H1 (cell line): ENCODE measurements around the gene CUEDC2. TPM values are rescaled to one million over a fixed set of nuclear protein-coding genes. Genes with fewer than 3 reads are reported as not detected.

Source experiments
- CTCF ChIA-PET: fragments of 300-600 bp; sonication (Branson Sonifier 250); formaldehyde crosslinking; loops from one replicate; lab custom pipeline; 2021; ENCODE audit not compliant: partially characterized antibody; lab: Charles Lee
- POLR2A ChIA-PET: fragments of 300-600 bp; sonication (Branson Sonifier 250); formaldehyde crosslinking; loops from one replicate; lab custom pipeline; 2021; ENCODE audit warnings: inconsistent platforms; ENCODE audit not compliant: partially characterized antibody; lab: Charles Lee
- DNase-seq, 2 experiments: peaks; one replicate each; pipeline versions ENCODE4 v3.0.0 to v3.0.0-alpha.2; 2010 to 2022; ENCODE audit warnings: low spot score in 2 of 2, low read depth in 1 of 2, mixed read lengths in 1 of 2
- FAIRE-seq: peaks from 2 replicates; lab custom pipeline; 2011; peaks lifted over from hg19 to GRCh38; lab: Jason Lieb, UNC
- H2AFZ ChIP-seq: 2 replicates; pipeline ENCODE4 v1.8.1; 2012; ENCODE audit warnings: low read length, inconsistent platforms
- H2AK5ac ChIP-seq: 2 replicates; pipeline ENCODE4 v1.6.1; 2013; ENCODE audit warnings: low read depth, low read length
- H2BK120ac ChIP-seq: replicated peaks from 2 replicates; pipeline ENCODE3; 2013; ENCODE audit warnings: low read depth, low read length, inconsistent platforms
- H2BK12ac ChIP-seq: 2 replicates; pipeline ENCODE4 v1.6.1; 2013; ENCODE audit warnings: low read depth, low read length
- H2BK15ac ChIP-seq: 2 replicates; pipeline ENCODE4 v1.6.1; 2013; ENCODE audit warnings: low read length
- H2BK20ac ChIP-seq: 2 replicates; pipeline ENCODE4 v1.6.1; 2013; ENCODE audit warnings: low read length
- H2BK5ac ChIP-seq: 2 replicates; pipeline ENCODE4 v1.6.1; 2013; ENCODE audit warnings: low read depth, low read length
- H3K14ac ChIP-seq: 2 replicates; pipeline ENCODE4 v1.6.1; 2013; ENCODE audit warnings: inconsistent platforms; ENCODE audit not compliant: insufficient read length
- H3K18ac ChIP-seq: 2 replicates; pipeline ENCODE4 v1.6.1; 2013; ENCODE audit warnings: low read length; ENCODE audit errors: extremely low read depth
- H3K23ac ChIP-seq: 2 replicates; pipeline ENCODE4 v1.6.1; 2013; ENCODE audit warnings: inconsistent platforms; ENCODE audit not compliant: insufficient read length
- H3K23me2 ChIP-seq: 2 replicates; pipeline ENCODE4 v1.6.1; 2013; ENCODE audit warnings: low read depth, low read length
- H3K27ac ChIP-seq: 2 replicates; pipeline ENCODE4 v1.6.1; 2011; ENCODE audit warnings: low read depth, low read length, inconsistent platforms
- H3K27me3 ChIP-seq, 4 experiments: replicated peaks in 1 of 4; 1 replicate in 1 of 4; 2 replicates in 3 of 4; pipeline versions ENCODE4 v1.6.1 to v1.8.1; 2011 to 2013; ENCODE audit warnings: low read length in 3 of 4, mild to moderate bottlenecking in 3 of 4, inconsistent platforms in 2 of 4, mixed read lengths in 2 of 4, moderate library complexity in 1 of 4; ENCODE audit not compliant: control insufficient read depth in 3 of 4, insufficient read depth in 3 of 4; ENCODE audit errors: extremely low read depth in 1 of 4
- H3K36me3 ChIP-seq, 4 experiments: 2 replicates each; pipeline versions ENCODE4 v1.6.1 to v1.8.1; 2011 to 2013; ENCODE audit warnings: mild to moderate bottlenecking in 4 of 4, low read length in 3 of 4, moderate library complexity in 2 of 4, control low read depth in 1 of 4, inconsistent platforms in 1 of 4; ENCODE audit not compliant: insufficient read depth in 4 of 4, control insufficient read depth in 2 of 4
- H3K4ac ChIP-seq: replicated peaks from 2 replicates; pipeline ENCODE3; 2013; ENCODE audit warnings: low read length, low read depth, mixed read lengths, inconsistent platforms; ENCODE audit not compliant: insufficient read length
- H3K4me1 ChIP-seq, 4 experiments: replicated peaks in 1 of 4; 1 replicate in 1 of 4; 2 replicates in 3 of 4; pipeline versions ENCODE4 v1.6.1 to v1.8.1; 2011 to 2013; ENCODE audit warnings: low read length in 3 of 4, inconsistent platforms in 2 of 4, mixed read lengths in 1 of 4; ENCODE audit not compliant: insufficient read depth in 4 of 4, control insufficient read depth in 3 of 4
- H3K4me2 ChIP-seq, 2 experiments: 2 replicates each; pipeline versions ENCODE4 v1.6.1 to v1.8.1; 2011 to 2013; ENCODE audit warnings: low read depth in 2 of 2, low read length in 2 of 2, control low read depth in 1 of 2, inconsistent platforms in 1 of 2, mild to moderate bottlenecking in 1 of 2; ENCODE audit not compliant: insufficient read depth in 1 of 2
- H3K4me3 ChIP-seq, 4 experiments: fragments of 200-600, 300-600 bp in 1 of 4; sonication (generic), shearing (Covaris generic), sonication (Bioruptor Twin) in 1 of 4; 2 replicates each; pipeline versions ENCODE4 v1.5.1 to v1.8.1; 2011 to 2016; ENCODE audit warnings: low read length in 4 of 4, low read depth in 3 of 4, control low read depth in 2 of 4, inconsistent platforms in 2 of 4, mild to moderate bottlenecking in 2 of 4, mixed read lengths in 1 of 4, moderate library complexity in 1 of 4; ENCODE audit not compliant: insufficient read depth in 2 of 4; ENCODE audit errors: extremely low read depth in 1 of 4
- H3K56ac ChIP-seq: replicated peaks from 2 replicates; pipeline ENCODE3; 2013; ENCODE audit warnings: low read depth, mild to moderate bottlenecking, mixed read lengths, low read length, inconsistent platforms; ENCODE audit not compliant: insufficient read length
- H3K79me1 ChIP-seq: 2 replicates; pipeline ENCODE4 v1.6.1; 2013; ENCODE audit warnings: low read depth, low read length, control low read depth
- H3K79me2 ChIP-seq, 2 experiments: 2 replicates each; pipeline versions ENCODE4 v1.6.1 to v1.8.1; 2012 to 2013; ENCODE audit warnings: low read length in 2 of 2, mild to moderate bottlenecking in 2 of 2, inconsistent platforms in 1 of 2; ENCODE audit not compliant: insufficient read depth in 2 of 2, control insufficient read depth in 1 of 2
- H3K9ac ChIP-seq, 4 experiments: replicated peaks in 1 of 4; 1 replicate in 1 of 4; 2 replicates in 3 of 4; pipeline versions ENCODE4 v1.6.1 to v1.8.1; 2011 to 2013; ENCODE audit warnings: low read depth in 3 of 4, low read length in 3 of 4, control low read depth in 2 of 4, mild to moderate bottlenecking in 2 of 4, moderate library complexity in 2 of 4, inconsistent platforms in 1 of 4; ENCODE audit errors: extremely low read depth in 1 of 4
- H3K9me3 ChIP-seq, 2 experiments: 2 replicates each; pipeline versions ENCODE4 v1.6.1 to v1.8.1; 2012 to 2013; ENCODE audit warnings: mild to moderate bottlenecking in 2 of 2, moderate library complexity in 2 of 2, control low read depth in 1 of 2, inconsistent platforms in 1 of 2, low read depth in 1 of 2, low read length in 1 of 2, mixed read lengths in 1 of 2; ENCODE audit not compliant: insufficient read depth in 2 of 2
- H4K20me1 ChIP-seq, 2 experiments: replicated peaks in 1 of 2; 2 replicates each; pipeline versions ENCODE3 to v1.8.1; 2011 to 2013; ENCODE audit warnings: inconsistent platforms in 2 of 2, low read length in 2 of 2, mild to moderate bottlenecking in 1 of 2; ENCODE audit not compliant: insufficient read depth in 2 of 2, control insufficient read depth in 1 of 2
- H4K5ac ChIP-seq: 2 replicates; pipeline ENCODE4 v1.6.1; 2013; ENCODE audit warnings: low read length, low read depth, mixed read lengths, inconsistent platforms; ENCODE audit not compliant: insufficient read length
- H4K8ac ChIP-seq: 2 replicates; pipeline ENCODE4 v1.8.0; 2013; ENCODE audit warnings: mild to moderate bottlenecking, moderate library complexity, low read length, inconsistent platforms; ENCODE audit not compliant: insufficient read depth; ENCODE audit errors: extremely low read depth
- H4K91ac ChIP-seq: replicated peaks from 2 replicates; pipeline ENCODE3; 2013; ENCODE audit warnings: low read length, mixed read lengths, inconsistent platforms; ENCODE audit not compliant: insufficient read length
- CHD2 ChIP-seq: IDR thresholded peaks from 2 replicates; pipeline ENCODE4 v1.6.1; 2012; ENCODE audit warnings: low read length, improper control_type of control experiment
- E2F6 ChIP-seq: IDR thresholded peaks from 2 replicates; pipeline ENCODE4 v1.6.1; 2012; ENCODE audit warnings: inconsistent platforms
- EZH2 ChIP-seq: fragments of 200-600 bp; sonication (generic); IDR thresholded peaks from 2 replicates; pipeline ENCODE4 v1.7.1; 2012; ENCODE audit warnings: low read depth, mild to moderate bottlenecking, moderate library complexity, low read length, inconsistent platforms; ENCODE audit not compliant: severe bottlenecking
- HDAC2 ChIP-seq, 2 experiments: fragments of 300-600 bp in 1 of 2; sonication (generic) in 1 of 2; IDR thresholded peaks; 2 replicates each; pipeline ENCODE4 v1.6.1; 2011 to 2012; ENCODE audit warnings: low read depth in 2 of 2, low read length in 2 of 2, mild to moderate bottlenecking in 2 of 2, moderate library complexity in 2 of 2, borderline replicate concordance in 1 of 2, inconsistent platforms in 1 of 2
- NRF1 ChIP-seq: IDR thresholded peaks from 2 replicates; pipeline ENCODE4 v1.6.1; 2011; ENCODE audit warnings: mild to moderate bottlenecking, low read depth, low read length, improper control_type of control experiment
- PHF8 ChIP-seq: fragments of 200-600 bp; sonication (generic); conservative IDR thresholded peaks from 2 replicates; pipeline ENCODE4 v1.7.1; 2012; ENCODE audit warnings: low read depth, mild to moderate bottlenecking, inconsistent platforms, low read length, moderate library complexity
- SP2 ChIP-seq: IDR thresholded peaks from 2 replicates; pipeline ENCODE4 v1.6.1; 2012; ENCODE audit warnings: mild to moderate bottlenecking, low read length, inconsistent platforms
- YY1 ChIP-seq: IDR thresholded peaks from 2 replicates; pipeline ENCODE4 v1.6.1; 2011; ENCODE audit warnings: low read depth, mild to moderate bottlenecking, low read length
- ZNF274 ChIP-seq: IDR thresholded peaks from 2 replicates; pipeline ENCODE4 v1.7.0; 2012; ENCODE audit warnings: low read length, borderline replicate concordance; ENCODE audit errors: extremely low read depth
- WGBS, 2 experiments: shearing (Covaris generic) in 1 of 2; methylation state at CpG; one replicate each; pipeline versions ENCODE4 v1.1.6 to v1.1.7; 2013 to 2015; ENCODE audit warnings: low lambda C conversion rate in 2 of 2, mixed read lengths in 2 of 2, inconsistent platforms in 1 of 2, low coverage in 1 of 2, missing lambda C conversion rate in 1 of 2; ENCODE audit not compliant: insufficient replicate concordance in 2 of 2, insufficient coverage in 1 of 2, insufficient read length in 1 of 2; ENCODE audit errors: extremely low coverage in 1 of 2, missing lambda C conversion rate in 1 of 2; 5-methylcytosine and 5-hydroxymethylcytosine counted together
- polyA plus RNA-seq, 7 experiments: library from polyadenylated mRNA; depleted of rRNA in 3 of 7; stranded (reverse) in 5 of 7; unstranded in 2 of 7; fragments of >200 nt in 5 of 7; fragments of 200-250 nt in 2 of 7; gene quantifications; 1 replicate in 5 of 7; 2 replicates in 1 of 7; 4 replicates in 1 of 7; pipeline versions ENCODE4 v1.2.1 to v1.2.3, GENCODE V29; 2011 to 2013; ENCODE audit warnings: missing spikeins in 2 of 7, mixed read lengths in 2 of 7
- total RNA-seq: library from RNA; stranded (reverse); fragmentation: NEBNext Ultra II Directional; extraction: Animal tissue kit (Norgen Biotek cat#: 25700); gene quantifications from 2 replicates; pipeline ENCODE4 v1.2.1, GENCODE V29; 2021

CUEDC2 gene
- total and polyA plus RNA-seq, 2 of the 8 experiments (the other 6 are each of a cell fraction or from before 2014, with no cell fraction given): 41.7 to 55.2 TPM

DNA sequence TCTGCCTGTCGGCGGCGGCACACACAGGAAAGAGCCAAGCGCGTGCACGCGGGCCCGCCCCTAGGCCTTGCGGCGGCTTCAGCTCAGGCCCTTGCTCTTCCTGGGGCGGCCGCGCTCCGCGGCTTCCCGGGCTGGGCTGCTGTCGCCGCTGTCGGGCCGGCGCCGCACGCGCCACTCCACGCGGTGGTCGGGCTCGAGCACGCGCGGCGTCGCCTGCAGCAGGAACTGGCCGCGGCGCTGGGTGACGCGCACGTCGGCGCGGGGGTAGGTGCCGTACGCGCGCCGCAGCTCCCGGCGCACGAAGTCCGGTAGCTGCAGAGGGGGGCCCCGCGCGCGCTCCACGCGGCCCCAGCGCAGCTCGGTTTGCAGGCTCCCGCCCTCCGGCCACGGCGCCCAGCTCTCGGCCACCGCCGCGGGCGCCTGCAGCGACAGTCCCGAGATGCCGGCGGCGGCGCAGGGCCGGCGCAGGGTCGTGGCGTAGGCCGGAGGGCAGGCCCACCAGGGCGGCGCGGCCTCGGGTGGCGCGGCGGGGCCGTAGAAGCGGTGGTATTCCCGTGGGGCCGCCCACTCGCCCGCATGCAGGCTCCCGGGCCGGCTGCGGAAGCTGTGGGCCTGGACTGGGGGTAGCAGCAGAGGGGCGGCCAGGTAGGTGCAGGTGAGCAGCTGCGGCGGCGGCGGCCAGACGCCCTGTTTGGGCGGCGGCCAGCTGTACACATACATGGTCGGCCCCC lies 18.2 kb upstream of the CUEDC2 start:
- POLR2A ChIA-PET: interaction anchor here (0.7 to 6.7 kb wide), 15 partner anchors 8 to 208 kb away, joined by 3 to 75 read pairs (median 5); partner anchors contain the start of genes ACTR1A, CUEDC2 and FBXL15
- Histone ChIP-seq H3K79me2 (peaks cover 0 to 18% of the 10 kb centered on the region in 2 experiments; a peak in 2 of 4 replicates), H3K27ac (peak overlapping the region; percentile 72; the same call in 1 of the 2 replicates)
- TF ChIP-seq SP2: no peak
- TF ChIP-seq NRF1: 0 out of 2 replicates have a peak, but pooled peaks have one; percentile 5
- peak in 1 of 2 experiments; percentile 58; a peak in 1 of 4 replicates for TF ChIP-seq HDAC2 (IDR thresholded peaks at IDR 0.05; ENCODE audit: borderline replicate concordance in 1 of 2, low read depth in 2 of 2, low read length in 2 of 2)
- TF ChIP-seq E2F6: peak; percentile 19; the same call in 1 of the 2 replicates
- no peak for TF ChIP-seq CHD2
- peak; percentile 2; the same call in 1 of the 2 replicates for TF ChIP-seq PHF8
- no peak for TF ChIP-seq ZNF274
- 0 out of 2 replicates have a peak, but pooled peaks have one; percentile 32 for TF ChIP-seq YY1
- TF ChIP-seq EZH2: no peak

More for the DNA sequence above, 18.2 kb upstream of the CUEDC2 start:
- Histone ChIP-seq H4K5ac (peak overlapping the region; percentile 85), H3K36me3 (peaks cover 0 to 25% (median 2%) of the 10 kb centered on the region in 4 experiments; a peak in 4 of 8 replicates), H3K9me3 (no peaks in the 10 kb centered on the region), H2AK5ac (peak overlapping the region; percentile 93; the same call in 1 of the 2 replicates), H2BK20ac (no peak overlapping the region), H3K27me3 (no peaks in the 10 kb centered on the region), H3K18ac (peak overlapping the region; percentile 99), H2AFZ (no peak overlapping the region), H3K4me1 (peaks cover 5 to 27% (median 18%) of the 10 kb centered on the region in 4 experiments), H4K8ac (peak overlapping the region; percentile 89), H3K4me2 (peak overlapping the region; percentile 99 to 100), H2BK120ac (peak overlapping the region; percentile 79), H3K14ac (no peak overlapping the region), H2BK15ac (peak overlapping the region; percentile 98; the same call in 1 of the 2 replicates), H3K4me3 (peak overlapping the region; percentile 87 to 99 (median 98)), H3K23me2 (peaks cover 9% of the 10 kb centered on the region), H2BK5ac (peak overlapping the region; percentile 96; the same call in 1 of the 2 replicates), H2BK12ac (no peak overlapping the region), H4K91ac (peak overlapping the region; percentile 97), H3K56ac (peak overlapping the region; percentile 83), H4K20me1 (peaks cover 0 to 2% of the 10 kb centered on the region in 2 experiments), H3K4ac (peak overlapping the region; percentile 82), H3K9ac (peak overlapping the region; percentile 62 to 96 (median 86)), H3K23ac (peak overlapping the region; percentile 36), H3K79me1 (peaks cover 3% of the 10 kb centered on the region; the same call in 1 of the 2 replicates)
- DNase-seq (peak in 1 of 2 experiments; percentile 84), FAIRE-seq (no peak)
- CTCF ChIA-PET: interaction anchor here (0.8 to 5.0 kb wide), 23 partner anchors 12 to 378 kb away, joined by 3 to 38 read pairs (median 4); partner anchors contain the start of genes ACTR1A, CUEDC2 and FBXL15
- WGBS, 2 experiments: 3% methylated on average over 58 of the region's 104 CpGs; no CpG with 5 or more reads in 1 of the 2 experiments
